A673 (cell line): Measurements from ENCODE around the gene PARD3.

Experiments used
- EZH2 ChIP-seq: fragments of 200-600 bp; sonication (generic); IDR thresholded peaks from 2 replicates; pipeline ENCODE4 v1.6.1; 2017; ENCODE audit warnings: borderline replicate concordance, low read depth, mild to moderate bottlenecking, mixed read lengths, antibody characterized with exemption, low read length; ENCODE audit not compliant: poor library complexity, severe bottlenecking
- TF ChIP-seq, protein P1 (sequence below): fragments of 300-800, 200-600 bp; sonication (generic); conservative IDR thresholded peaks from 2 replicates; pipeline ENCODE4 v1.5.1; 2017; ENCODE audit warnings: low read depth, mild to moderate bottlenecking, antibody characterized with exemption, low read length, moderate library complexity, mixed read lengths

- TF ChIP-seq, protein P1, sequence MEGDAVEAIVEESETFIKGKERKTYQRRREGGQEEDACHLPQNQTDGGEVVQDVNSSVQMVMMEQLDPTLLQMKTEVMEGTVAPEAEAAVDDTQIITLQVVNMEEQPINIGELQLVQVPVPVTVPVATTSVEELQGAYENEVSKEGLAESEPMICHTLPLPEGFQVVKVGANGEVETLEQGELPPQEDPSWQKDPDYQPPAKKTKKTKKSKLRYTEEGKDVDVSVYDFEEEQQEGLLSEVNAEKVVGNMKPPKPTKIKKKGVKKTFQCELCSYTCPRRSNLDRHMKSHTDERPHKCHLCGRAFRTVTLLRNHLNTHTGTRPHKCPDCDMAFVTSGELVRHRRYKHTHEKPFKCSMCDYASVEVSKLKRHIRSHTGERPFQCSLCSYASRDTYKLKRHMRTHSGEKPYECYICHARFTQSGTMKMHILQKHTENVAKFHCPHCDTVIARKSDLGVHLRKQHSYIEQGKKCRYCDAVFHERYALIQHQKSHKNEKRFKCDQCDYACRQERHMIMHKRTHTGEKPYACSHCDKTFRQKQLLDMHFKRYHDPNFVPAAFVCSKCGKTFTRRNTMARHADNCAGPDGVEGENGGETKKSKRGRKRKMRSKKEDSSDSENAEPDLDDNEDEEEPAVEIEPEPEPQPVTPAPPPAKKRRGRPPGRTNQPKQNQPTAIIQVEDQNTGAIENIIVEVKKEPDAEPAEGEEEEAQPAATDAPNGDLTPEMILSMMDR, result no peak
- no peak for TF ChIP-seq EZH2
Observed at GRCh38 chr10:34408956-34409355, 406.1 kb downstream of the PARD3 start.
